GM10266 (cell line): ENCODE measurements around the gene GGT6.
"Not testable (repeated sequence)": the region's sequence is repeated elsewhere in the genome, so short reads cannot be mapped to it uniquely, and the experiment has no call there.

Experiments used
- DNase-seq: peaks from one replicate; pipeline ENCODE4 v3.0.0; 2012; ENCODE audit errors: extremely low spot score
- TF ChIP-seq, protein P1 (sequence below): IDR thresholded peaks from 2 replicates; pipeline ENCODE4 v1.5.1; 2012; ENCODE audit warnings: mild to moderate bottlenecking, low read depth; ENCODE audit not compliant: control insufficient read depth, insufficient read depth; ENCODE audit errors: missing control alignments

The GGT6 gene

GRCh38 chr17:4579678-4580077 lies 19.3 kb upstream of the GGT6 start:
- no peak for DNase-seq
- TF ChIP-seq, protein P1, sequence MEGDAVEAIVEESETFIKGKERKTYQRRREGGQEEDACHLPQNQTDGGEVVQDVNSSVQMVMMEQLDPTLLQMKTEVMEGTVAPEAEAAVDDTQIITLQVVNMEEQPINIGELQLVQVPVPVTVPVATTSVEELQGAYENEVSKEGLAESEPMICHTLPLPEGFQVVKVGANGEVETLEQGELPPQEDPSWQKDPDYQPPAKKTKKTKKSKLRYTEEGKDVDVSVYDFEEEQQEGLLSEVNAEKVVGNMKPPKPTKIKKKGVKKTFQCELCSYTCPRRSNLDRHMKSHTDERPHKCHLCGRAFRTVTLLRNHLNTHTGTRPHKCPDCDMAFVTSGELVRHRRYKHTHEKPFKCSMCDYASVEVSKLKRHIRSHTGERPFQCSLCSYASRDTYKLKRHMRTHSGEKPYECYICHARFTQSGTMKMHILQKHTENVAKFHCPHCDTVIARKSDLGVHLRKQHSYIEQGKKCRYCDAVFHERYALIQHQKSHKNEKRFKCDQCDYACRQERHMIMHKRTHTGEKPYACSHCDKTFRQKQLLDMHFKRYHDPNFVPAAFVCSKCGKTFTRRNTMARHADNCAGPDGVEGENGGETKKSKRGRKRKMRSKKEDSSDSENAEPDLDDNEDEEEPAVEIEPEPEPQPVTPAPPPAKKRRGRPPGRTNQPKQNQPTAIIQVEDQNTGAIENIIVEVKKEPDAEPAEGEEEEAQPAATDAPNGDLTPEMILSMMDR: no peak

DNA sequence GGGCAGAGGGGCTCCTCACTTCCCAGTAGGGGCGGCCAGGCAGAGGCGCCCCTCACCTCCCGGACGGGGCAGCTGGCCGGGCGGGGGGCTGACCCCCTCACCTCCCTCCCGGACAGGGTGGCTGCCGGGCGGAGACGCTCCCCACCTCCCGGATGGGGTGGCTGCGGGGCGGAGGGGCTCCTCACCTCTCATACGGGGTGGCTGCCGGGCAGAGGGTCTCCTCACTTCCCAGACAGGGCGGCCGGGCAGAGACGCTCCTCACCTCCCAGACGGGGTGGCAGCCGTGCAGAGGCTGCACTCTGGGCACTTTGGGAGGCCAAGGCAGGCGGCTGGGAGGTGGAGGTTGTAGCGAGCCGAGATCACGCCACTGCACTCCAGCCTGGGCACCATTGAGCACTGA lies 18.0 kb upstream of the GGT6 start:
- DNase-seq: not testable (repeated sequence)

DNA sequence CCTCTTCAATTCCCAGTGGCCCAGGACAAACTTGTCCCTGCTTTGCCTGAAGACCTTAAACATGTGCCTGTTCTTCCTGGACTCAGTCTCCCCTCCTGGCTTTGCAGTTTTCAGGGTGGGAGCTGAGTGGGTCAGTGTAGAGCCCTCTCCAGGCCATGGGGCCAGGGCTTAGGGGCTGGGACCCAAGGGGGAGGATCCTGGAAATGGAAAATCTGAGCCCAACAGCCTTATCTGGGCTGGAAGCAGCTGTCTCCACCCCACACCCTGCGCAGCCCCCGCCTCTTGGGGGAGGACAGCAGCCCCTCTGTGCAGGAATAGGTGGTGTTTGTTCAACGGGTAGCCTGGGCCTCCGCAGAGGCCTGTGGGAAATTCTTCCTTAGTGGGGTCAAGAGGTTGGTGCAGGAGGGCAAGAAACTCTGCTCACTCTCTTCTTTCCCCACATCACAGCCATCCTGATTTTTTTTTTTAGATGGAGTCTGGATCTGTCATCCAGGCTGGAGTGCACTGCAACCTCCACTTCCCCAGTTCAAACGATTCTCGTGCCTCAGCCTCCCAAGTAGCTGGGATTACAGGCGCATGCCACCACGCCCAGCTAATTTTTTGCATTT lies 17.1 kb upstream of the GGT6 start:
- DNase-seq: no peak
- TF ChIP-seq, protein P1: no peak

- no peak for DNase-seq
- TF ChIP-seq, protein P1: no peak
Measured at GRCh38 chr17:4576729-4577322, 16.4 kb upstream of the GGT6 start.

DNA sequence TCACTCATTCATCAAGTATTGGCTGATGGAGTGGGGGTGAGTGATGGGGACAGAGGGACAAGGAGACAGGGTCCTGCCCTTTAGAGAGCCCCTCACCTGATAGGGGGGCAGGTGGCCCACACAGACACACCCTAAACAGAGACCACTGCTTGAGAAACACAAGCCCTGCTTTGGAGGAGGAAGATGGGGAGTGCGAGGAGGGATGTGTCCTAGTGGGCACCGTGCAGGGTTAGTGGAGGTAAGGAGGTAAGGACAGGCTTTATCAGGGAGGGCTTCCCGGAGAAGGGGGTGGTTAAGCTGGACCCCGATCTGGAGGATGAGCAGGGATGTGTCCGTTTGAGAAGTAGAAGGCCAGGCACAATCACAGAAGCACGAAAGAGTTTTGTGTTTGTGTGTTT lies 15.8 kb upstream of the GGT6 start:
- TF ChIP-seq, protein P1: no peak
- DNase-seq: no peak

- TF ChIP-seq, protein P1: no peak
- no peak for DNase-seq
Measured at GRCh38 chr17:4574448-4575045, 14.2 kb upstream of the GGT6 start.

GRCh38 chr17:4573669-4574068 lies 13.3 kb upstream of the GGT6 start:
- DNase-seq: peak; percentile 67
- TF ChIP-seq, protein P1: no peak

DNA sequence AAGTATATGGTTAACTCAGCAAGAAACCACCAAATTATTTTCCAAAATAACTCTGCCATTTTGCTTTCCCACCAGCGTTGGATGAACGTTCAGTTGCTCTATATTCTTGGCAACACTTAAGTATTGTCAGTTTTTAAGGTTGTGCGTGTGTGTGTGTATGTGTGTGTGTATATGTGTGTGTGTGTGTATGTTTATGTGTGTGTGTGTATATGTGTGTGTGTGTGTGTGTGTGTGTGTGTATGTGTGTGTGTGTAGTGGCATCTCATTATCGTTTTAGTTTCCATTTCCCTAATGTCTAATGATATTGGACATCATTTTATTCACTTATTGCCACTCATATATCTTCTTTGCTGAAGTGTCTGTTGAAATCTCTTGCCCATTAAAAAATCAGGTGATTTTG lies 12.7 kb upstream of the GGT6 start:
- DNase-seq: no peak
- TF ChIP-seq, protein P1: no peak
